ENCODE measurements around the gene NALCN. TPM values are rescaled to one million over a fixed set of nuclear protein-coding genes. Genes with fewer than 3 reads are reported as not detected.
A peak's percentile ranks its signal among the peaks of the same experiment; 100 is the strongest.

Gene NALCN
- total RNA-seq, 1 experiment from 2014 or later: 8.5 TPM

- H3K4me1 Mint-ChIP-seq (ENCODE audit: insufficient read depth, unreplicated experiment): peaks cover 21% of the 10 kb centered on the region
- CTCF ChIA-PET: interaction anchor here (0.6 to 0.7 kb wide), 2 partner anchors 21 to 71 kb away, joined by 4 to 6 read pairs; no protein-coding TSS in a partner anchor
- H3K36me3 Mint-ChIP-seq (ENCODE audit: insufficient read depth, unreplicated experiment): no peaks in the 10 kb centered on the region
- no peaks in the 10 kb centered on the region for H3K27me3 Mint-ChIP-seq (ENCODE audit: insufficient read depth, unreplicated experiment)
- intact Hi-C loops (cut with micrococcal nuclease): no loop called here
- DNase-seq (ENCODE audit: unreplicated experiment): peak; percentile 67
- TF ChIP-seq CTCF (IDR thresholded peaks at IDR 0.05; ENCODE audit: unreplicated experiment): no peak
- H3K9me3 Mint-ChIP-seq (ENCODE audit: unreplicated experiment): no peaks in the 10 kb centered on the region
- BruUV-seq (replicated peaks): no TSS peak
- peak overlapping the region; percentile 57 for H3K27ac Mint-ChIP-seq (ENCODE audit: low read depth, unreplicated experiment)
- POLR2A ChIA-PET: no interaction called here
- no peak overlapping the region for H3K4me3 Mint-ChIP-seq (ENCODE audit: unreplicated experiment)
Measured at GRCh38 chr13:101211261-101211660, 205.0 kb downstream of the NALCN start.

GRCh38 chr13:101210774-101211173 lies 205.5 kb downstream of the NALCN start:
- Mint-ChIP-seq H3K4me3 (ENCODE audit: unreplicated experiment) (no peak overlapping the region), H3K4me1 (ENCODE audit: insufficient read depth, unreplicated experiment) (peaks cover 21% of the 10 kb centered on the region), H3K27me3 (ENCODE audit: insufficient read depth, unreplicated experiment) (no peaks in the 10 kb centered on the region), H3K36me3 (ENCODE audit: insufficient read depth, unreplicated experiment) (no peaks in the 10 kb centered on the region), H3K27ac (ENCODE audit: low read depth, unreplicated experiment) (peak overlapping the region; percentile 57), H3K9me3 (ENCODE audit: unreplicated experiment) (no peaks in the 10 kb centered on the region)
- ChIA-PET CTCF (interaction anchor here (0.6 to 0.7 kb wide), 2 partner anchors 21 to 72 kb away, joined by 4 to 6 read pairs; no protein-coding TSS in a partner anchor), POLR2A (no interaction called here)
- TF ChIP-seq CTCF (IDR thresholded peaks at IDR 0.05; ENCODE audit: unreplicated experiment): no peak
- DNase-seq (ENCODE audit: unreplicated experiment): no peak
- intact Hi-C loops (cut with micrococcal nuclease): no loop called here
- TSS peak; percentile 98 for BruUV-seq (replicated peaks)

- Mint-ChIP-seq H3K27ac (ENCODE audit: low read depth, unreplicated experiment) (peak overlapping the region; percentile 11), H3K27me3 (ENCODE audit: insufficient read depth, unreplicated experiment) (no peaks in the 10 kb centered on the region), H3K9me3 (ENCODE audit: unreplicated experiment) (no peaks in the 10 kb centered on the region), H3K36me3 (ENCODE audit: insufficient read depth, unreplicated experiment) (no peaks in the 10 kb centered on the region), H3K4me1 (ENCODE audit: insufficient read depth, unreplicated experiment) (peaks cover 21% of the 10 kb centered on the region), H3K4me3 (ENCODE audit: unreplicated experiment) (no peak overlapping the region)
- CTCF ChIA-PET: interaction anchor here (1.1 kb wide), 1 partner anchor 44 kb away, joined by 3 read pairs; no protein-coding TSS in a partner anchor
- no TSS peak for BruUV-seq (replicated peaks)
- DNase-seq (ENCODE audit: unreplicated experiment): peak; percentile 36
- POLR2A ChIA-PET: no interaction called here
- intact Hi-C loops (cut with micrococcal nuclease): loop anchor here (10.0 kb wide), 1 partner anchor 245 kb away; the partner anchor contains the start of gene ITGBL1
- TF ChIP-seq CTCF (IDR thresholded peaks at IDR 0.05; ENCODE audit: unreplicated experiment): no peak
Measured at GRCh38 chr13:101209206-101209893, 207.0 kb downstream of the NALCN start.

- no peak for DNase-seq (ENCODE audit: unreplicated experiment)
- ChIA-PET CTCF (no interaction called here), POLR2A (interaction anchor here (0.7 kb wide), 1 partner anchor 69 kb away, joined by 3 read pairs; no protein-coding TSS in a partner anchor)
- H3K9me3 Mint-ChIP-seq (ENCODE audit: unreplicated experiment): no peaks in the 10 kb centered on the region
- peaks cover 14% of the 10 kb centered on the region for H3K4me1 Mint-ChIP-seq (ENCODE audit: insufficient read depth, unreplicated experiment)
- no peak overlapping the region for H3K27ac Mint-ChIP-seq (ENCODE audit: low read depth, unreplicated experiment)
- no TSS peak for BruUV-seq (replicated peaks)
- H3K27me3 Mint-ChIP-seq (ENCODE audit: insufficient read depth, unreplicated experiment): no peaks in the 10 kb centered on the region
- H3K36me3 Mint-ChIP-seq (ENCODE audit: insufficient read depth, unreplicated experiment): no peaks in the 10 kb centered on the region
- intact Hi-C loops (cut with micrococcal nuclease): loop anchor here (10.0 kb wide), 1 partner anchor 249 kb away; the partner anchor contains the start of gene ITGBL1
- H3K4me3 Mint-ChIP-seq (ENCODE audit: unreplicated experiment): no peak overlapping the region
- no peak for TF ChIP-seq CTCF (IDR thresholded peaks at IDR 0.05; ENCODE audit: unreplicated experiment)
Measured at GRCh38 chr13:101205408-101205807, 210.9 kb downstream of the NALCN start.
